OCI-LY3 (cell line): ENCODE data around the gene RNF186.

Experiments used
- H2AFZ ChIP-seq: fragments of 200-600, 300-600 bp; shearing (Covaris generic); 2 replicates; pipeline ENCODE4 v1.6.0; 2014; ENCODE audit warnings: antibody characterized with exemption, low read depth, low read length
- H3K27ac ChIP-seq: fragments of 200-600, 300-600 bp; sonication (generic); 2 replicates; pipeline ENCODE4 v1.5.1; 2014; ENCODE audit warnings: mild to moderate bottlenecking, low read length, moderate library complexity, mixed read lengths
- H3K27me3 ChIP-seq: fragments of 200-600, 300-600 bp; sonication (generic); 2 replicates; pipeline ENCODE4 v1.6.1; 2014; ENCODE audit warnings: low read depth, low read length, mixed read lengths
- H3K36me3 ChIP-seq: fragments of 200-600, 300-600 bp; sonication (generic); replicated peaks from 2 replicates; pipeline ENCODE3; 2014; ENCODE audit warnings: low read depth, low read length, mixed read lengths
- H3K4me1 ChIP-seq: fragments of 300-600, 200-600 bp; sonication (generic); 2 replicates; pipeline ENCODE4 v1.6.1; 2014; ENCODE audit warnings: low read length, mixed read lengths
- H3K4me2 ChIP-seq: fragments of 200-600, 300-600 bp; sonication (generic); 2 replicates; pipeline ENCODE4 v1.6.1; 2014; ENCODE audit warnings: low read length, mixed read lengths
- H3K4me3 ChIP-seq: fragments of 300-600, 200-600 bp; sonication (generic); 2 replicates; pipeline ENCODE4 v1.5.1; 2014; ENCODE audit warnings: antibody characterized with exemption, mild to moderate bottlenecking, low read length, moderate library complexity
- H3K79me2 ChIP-seq: fragments of 300-600, 200-600 bp; shearing (Covaris generic); 2 replicates; pipeline ENCODE4 v1.6.1; 2014; ENCODE audit warnings: mild to moderate bottlenecking, low read length, mixed read lengths
- H3K9ac ChIP-seq: fragments of 300-600, 200-600 bp; shearing (Covaris generic); 2 replicates; pipeline ENCODE4 v1.6.0; 2014; ENCODE audit warnings: mild to moderate bottlenecking, low read length, moderate library complexity
- H3K9me3 ChIP-seq: fragments of 200-600, 300-600 bp; shearing (Covaris generic); 2 replicates; pipeline ENCODE4 v1.6.1; 2014; ENCODE audit warnings: low read length, mixed read lengths; ENCODE audit not compliant: insufficient read depth
- H4K20me1 ChIP-seq: fragments of 200-600, 300-600 bp; sonication (generic); 2 replicates; pipeline ENCODE4 v1.6.1; 2016; ENCODE audit warnings: low read length, mixed read lengths; ENCODE audit not compliant: insufficient read depth
- CTCF ChIP-seq: fragments of 200-600, 300-600 bp; sonication (generic); IDR thresholded peaks from 2 replicates; pipeline ENCODE4 v1.5.1; 2014; ENCODE audit warnings: antibody characterized with exemption, low read length, low read depth
- EZH2phosphoT487 ChIP-seq: fragments of 200-600 bp; shearing (Covaris generic); IDR thresholded peaks from 2 replicates; pipeline ENCODE4 v1.6.1; 2018; ENCODE audit warnings: antibody characterized with exemption, mixed run types, low read depth

Gene RNF186

GRCh38 chr1:19824541-19824940, 9.5 kb upstream of the RNF186 start:
- Histone ChIP-seq H3K9me3 (no peaks in the 10 kb centered on the region), H3K79me2 (no peaks in the 10 kb centered on the region), H3K4me3 (no peak overlapping the region), H3K36me3 (no peaks in the 10 kb centered on the region), H3K4me2 (no peak overlapping the region), H3K27me3 (no peaks in the 10 kb centered on the region), H3K27ac (no peak overlapping the region), H3K4me1 (no peaks in the 10 kb centered on the region), H3K9ac (no peak overlapping the region), H2AFZ (no peak overlapping the region), H4K20me1 (no peaks in the 10 kb centered on the region)
- TF ChIP-seq EZH2phosphoT487 (no peak), CTCF (no peak)

- H3K9me3 ChIP-seq: no peaks in the 10 kb centered on the region
- TF ChIP-seq EZH2phosphoT487: no peak
- TF ChIP-seq CTCF: no peak
- no peak overlapping the region for H3K4me2 ChIP-seq
- no peaks in the 10 kb centered on the region for H3K4me1 ChIP-seq
- H2AFZ ChIP-seq: no peak overlapping the region
- no peaks in the 10 kb centered on the region for H3K27me3 ChIP-seq
- H4K20me1 ChIP-seq: no peaks in the 10 kb centered on the region
- H3K79me2 ChIP-seq: no peaks in the 10 kb centered on the region
- H3K36me3 ChIP-seq: no peaks in the 10 kb centered on the region
- H3K4me3 ChIP-seq: no peak overlapping the region
- H3K9ac ChIP-seq: no peak overlapping the region
- no peak overlapping the region for H3K27ac ChIP-seq
Measured at GRCh38 chr1:19824036-19824435, 9.0 kb upstream of the RNF186 start.

GRCh38 chr1:19819701-19820100, 4.6 kb upstream of the RNF186 start:
- Histone ChIP-seq H3K27me3 (no peaks in the 10 kb centered on the region), H3K9me3 (no peaks in the 10 kb centered on the region), H4K20me1 (no peaks in the 10 kb centered on the region), H3K4me1 (no peaks in the 10 kb centered on the region), H3K27ac (no peak overlapping the region), H3K79me2 (no peaks in the 10 kb centered on the region), H3K4me3 (no peak overlapping the region), H2AFZ (no peak overlapping the region), H3K9ac (no peak overlapping the region), H3K36me3 (no peaks in the 10 kb centered on the region), H3K4me2 (no peak overlapping the region)
- TF ChIP-seq CTCF: no peak

GRCh38 chr1:19818324-19818723, 3.2 kb upstream of the RNF186 start:
- H3K4me3 ChIP-seq: no peak overlapping the region
- H3K4me2 ChIP-seq: no peak overlapping the region
- H3K79me2 ChIP-seq: no peaks in the 10 kb centered on the region
- H3K27ac ChIP-seq: no peak overlapping the region
- no peak overlapping the region for H2AFZ ChIP-seq
- no peaks in the 10 kb centered on the region for H3K4me1 ChIP-seq
- no peaks in the 10 kb centered on the region for H4K20me1 ChIP-seq
- TF ChIP-seq CTCF: no peak
- no peak for TF ChIP-seq EZH2phosphoT487
- H3K9me3 ChIP-seq: no peaks in the 10 kb centered on the region
- no peaks in the 10 kb centered on the region for H3K36me3 ChIP-seq
- H3K9ac ChIP-seq: no peak overlapping the region
- no peaks in the 10 kb centered on the region for H3K27me3 ChIP-seq
